Stimulated activated CD4-positive, alpha-beta T cell treated with anti-CD3 and anti-CD28 coated beads, Interleukin-12 subunit alpha, Interleukin-12 subunit beta, amount 100 ng/mL, for 24 hours (primary cell): ENCODE results near the gene JAKMIP3.

Experiments used
- DNase-seq, 2 experiments: peaks; one replicate each; pipeline ENCODE4 v3.0.0-alpha.2; 2020; ENCODE audit warnings: low read depth in 2 of 2

The JAKMIP3 gene

DNA sequence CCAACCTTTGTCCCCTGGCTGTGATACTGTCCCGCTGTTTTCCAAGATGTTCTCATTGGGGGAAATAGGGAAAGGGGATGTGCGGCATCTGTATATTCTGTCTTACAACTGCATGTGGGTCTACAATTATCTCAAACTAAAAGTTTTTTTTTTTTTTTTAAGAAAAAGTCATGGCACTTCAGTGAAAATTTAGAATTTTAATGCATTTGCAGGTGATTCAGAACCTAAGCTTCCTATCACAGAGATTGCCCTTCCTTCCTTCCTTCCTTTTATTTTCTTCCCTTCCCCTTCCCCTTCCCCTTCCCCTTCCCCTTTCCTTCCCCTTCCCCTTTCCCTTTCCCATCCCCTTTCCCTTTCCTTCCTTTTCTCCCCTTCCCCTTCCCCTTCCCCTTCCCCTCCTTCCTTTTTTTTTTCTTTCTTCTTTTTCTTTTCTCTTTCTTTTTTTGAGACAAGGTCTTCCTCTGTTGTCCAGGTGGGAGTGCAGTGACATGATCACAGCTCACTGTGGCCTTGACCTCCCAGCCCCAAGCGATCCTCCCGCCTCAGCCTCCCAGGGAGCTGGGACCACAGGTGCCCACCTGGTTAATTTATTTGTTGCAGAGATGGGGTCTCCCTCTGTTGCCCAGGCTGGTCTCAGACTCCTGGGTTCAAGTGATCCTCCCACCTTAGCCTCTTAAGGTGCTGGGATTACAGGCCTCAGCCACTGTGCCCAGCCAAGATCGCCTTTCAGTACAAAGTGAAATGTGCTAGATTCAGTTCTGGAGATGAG is 32.0 kb downstream of the JAKMIP3 start:
- DNase-seq = no peak

DNA sequence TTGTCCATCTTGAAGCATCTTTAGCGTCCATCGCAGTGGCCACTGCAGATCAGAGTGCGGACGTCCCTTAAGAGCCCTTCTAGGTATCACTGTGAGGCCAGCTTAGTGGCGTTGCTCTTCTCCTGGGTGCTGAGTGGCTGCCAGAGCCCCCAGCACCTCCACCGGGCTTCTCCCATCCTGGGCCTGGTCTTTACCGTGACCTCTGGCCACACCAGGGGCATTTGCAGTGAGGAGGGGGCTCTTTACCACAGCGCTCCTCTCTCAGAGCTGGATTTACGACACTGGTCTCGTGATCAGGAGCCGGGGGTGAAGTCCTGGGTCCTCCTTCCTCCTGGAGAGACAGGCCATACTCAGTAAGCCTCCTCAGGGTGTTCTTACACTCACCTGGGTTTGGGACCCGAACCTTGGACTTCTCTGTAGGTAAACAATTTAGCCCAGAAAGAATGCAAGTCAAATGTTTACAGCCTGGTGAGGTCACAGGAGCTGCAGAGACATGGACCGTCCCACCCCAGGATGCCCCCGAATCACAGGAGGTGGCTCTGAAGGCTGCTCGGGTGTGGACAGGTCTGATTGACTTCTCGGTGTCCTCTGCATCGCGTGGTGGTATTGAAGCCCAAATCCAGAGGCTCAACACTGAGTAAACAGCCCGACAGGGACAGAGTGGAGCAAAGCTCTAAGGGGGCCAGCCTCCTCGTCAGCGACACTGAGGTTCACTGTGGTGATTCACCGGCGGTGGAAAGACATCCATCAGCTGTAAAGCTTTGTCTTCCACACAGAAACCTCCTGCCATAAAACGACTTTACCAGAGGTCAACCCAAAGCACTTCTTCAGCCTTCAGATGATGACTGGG is 33.0 kb downstream of the JAKMIP3 start:
- DNase-seq = no peak

DNA sequence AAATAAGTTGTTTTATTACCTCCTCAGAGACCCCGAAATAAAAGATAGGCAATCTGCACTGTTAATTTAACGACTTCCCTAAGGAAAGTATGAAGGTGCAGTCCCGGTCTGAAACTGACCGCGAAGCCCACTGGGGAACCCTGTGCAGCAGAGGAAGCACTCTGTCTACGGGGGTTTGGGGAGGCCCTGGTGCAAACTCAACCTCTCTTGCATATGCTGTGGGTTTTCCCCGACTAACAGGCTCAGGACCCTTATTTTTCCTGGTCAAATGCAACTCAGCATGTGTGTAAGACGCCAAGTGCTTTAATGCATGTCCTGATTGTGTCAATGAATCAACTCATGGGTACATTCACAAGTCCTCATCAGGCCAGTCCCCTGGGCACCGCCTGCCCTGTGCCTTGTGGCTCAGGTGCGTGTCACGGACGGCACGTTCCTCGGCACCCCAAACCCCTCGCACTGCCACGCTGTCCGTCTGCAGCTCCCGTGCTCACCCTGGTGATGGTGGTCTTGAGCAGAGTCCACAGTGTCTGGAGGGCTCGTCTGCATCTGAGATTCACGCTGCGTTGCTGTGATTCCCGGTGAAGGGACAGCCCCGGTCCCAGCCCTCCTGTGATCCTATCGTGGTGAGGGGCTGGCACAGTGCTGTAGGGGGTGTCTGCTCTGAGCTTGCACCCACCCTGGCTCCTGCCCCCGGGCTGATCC is 33.8 kb downstream of the JAKMIP3 start:
- no peak for DNase-seq

DNA sequence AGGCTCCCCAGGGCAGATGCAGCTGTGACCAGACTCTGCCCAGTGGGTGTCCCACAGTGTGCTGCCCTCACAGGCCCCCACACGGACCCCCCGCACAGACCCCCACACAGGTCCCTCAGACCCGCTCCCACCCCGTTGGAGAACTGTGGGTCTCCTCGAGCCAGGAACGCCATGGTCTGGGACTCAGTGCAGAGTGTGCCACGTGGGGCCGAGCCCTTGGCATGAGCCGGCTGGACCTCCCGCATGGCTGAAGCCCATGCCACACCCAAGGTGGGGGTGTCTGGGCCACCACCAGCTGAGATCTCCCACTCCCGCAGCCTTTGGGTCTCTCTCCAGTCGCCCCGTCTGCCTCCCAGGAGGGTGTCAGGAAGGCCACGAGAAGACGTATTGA is 34.3 kb downstream of the JAKMIP3 start:
- no peak for DNase-seq

DNA sequence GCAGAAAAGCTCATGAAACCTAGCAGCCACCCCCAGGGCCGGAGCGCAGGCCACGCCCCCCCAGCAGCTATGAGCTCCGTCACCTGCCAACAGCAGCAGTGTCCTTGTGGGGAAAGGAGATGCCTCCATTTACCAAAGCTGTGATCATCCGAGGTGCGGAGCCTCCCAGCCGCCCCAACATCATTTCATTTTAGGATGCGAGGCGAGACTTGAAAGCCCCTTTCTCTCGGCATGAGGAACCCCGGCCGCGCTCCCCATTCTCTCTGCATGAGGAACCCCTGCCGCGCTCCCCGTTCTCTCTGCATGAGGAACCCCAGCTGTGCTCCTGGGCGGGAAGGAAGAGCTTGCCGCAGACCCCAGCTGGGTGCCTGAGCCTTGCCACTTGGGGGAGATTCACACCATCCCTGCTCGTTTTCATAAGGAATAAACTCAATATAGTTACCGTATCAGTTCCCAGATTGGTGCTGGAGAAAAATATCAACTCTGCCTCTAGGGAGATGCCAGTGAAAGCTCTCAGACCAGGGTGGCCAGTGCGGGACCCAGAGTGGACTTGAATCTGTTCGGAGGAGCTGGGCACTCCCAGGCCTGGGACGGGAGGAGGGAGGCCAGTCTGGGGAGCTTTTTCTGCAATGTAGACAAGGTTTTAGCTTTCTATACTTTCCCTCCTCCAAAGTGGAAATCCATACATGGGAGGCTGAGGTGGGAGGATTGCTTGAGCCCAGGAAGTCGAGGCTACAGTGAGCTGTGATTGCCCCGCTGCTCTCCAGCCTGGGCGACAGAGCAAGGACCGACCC is 35.0 kb downstream of the JAKMIP3 start:
- DNase-seq = no peak

DNA sequence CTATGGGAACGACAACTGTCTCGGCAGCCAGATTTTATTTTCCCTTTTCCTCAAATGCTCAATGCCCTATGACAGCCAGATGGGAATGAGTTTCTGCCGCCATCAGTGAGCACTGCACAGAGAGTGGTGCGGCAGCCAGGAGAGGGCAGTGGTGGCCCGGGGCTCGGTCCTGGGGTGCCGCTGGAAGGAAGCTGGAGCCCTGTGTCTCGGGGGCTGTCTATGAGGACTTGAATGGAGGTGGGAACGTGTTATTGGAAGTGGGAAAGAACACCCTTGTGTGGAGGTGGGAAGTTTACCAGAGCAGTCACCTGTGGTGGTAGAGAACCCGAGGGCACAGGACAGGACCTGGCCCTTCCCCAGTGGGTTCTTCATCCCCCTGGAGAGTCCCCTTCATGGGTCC is 35.8 kb downstream of the JAKMIP3 start:
- no peak for DNase-seq

DNA sequence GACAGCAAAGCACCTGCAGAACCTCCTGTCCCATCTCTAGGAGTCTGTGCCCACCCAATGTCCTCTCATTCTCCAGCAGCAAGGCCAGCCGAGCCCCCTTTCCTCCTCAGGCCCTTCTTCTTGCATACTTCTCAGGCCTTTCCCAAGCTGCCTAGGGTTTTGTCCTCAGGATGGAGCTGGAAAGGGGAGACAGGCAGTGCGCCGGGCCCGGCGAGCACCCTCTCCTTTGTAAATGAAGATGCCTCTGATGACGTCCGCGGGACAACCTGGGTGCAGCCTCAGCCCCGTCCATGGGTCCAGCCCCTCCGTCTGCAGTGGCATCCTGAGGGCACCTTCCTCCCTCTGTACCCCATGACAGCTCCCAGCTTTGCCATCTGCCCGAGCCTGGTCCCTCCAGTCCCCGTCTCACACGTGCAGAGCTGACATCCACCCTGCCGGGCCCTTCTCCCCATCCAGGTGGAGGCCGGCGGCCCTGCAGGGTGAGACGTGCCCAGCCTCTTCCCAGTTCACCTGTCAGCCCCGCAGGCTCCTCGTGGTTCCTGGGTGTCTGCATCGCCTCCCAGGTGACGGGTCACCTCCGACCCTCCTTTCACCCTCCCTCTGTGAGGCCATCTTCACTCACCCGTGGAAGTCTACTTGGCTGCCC is 36.4 kb downstream of the JAKMIP3 start:
- no peak for DNase-seq

DNA sequence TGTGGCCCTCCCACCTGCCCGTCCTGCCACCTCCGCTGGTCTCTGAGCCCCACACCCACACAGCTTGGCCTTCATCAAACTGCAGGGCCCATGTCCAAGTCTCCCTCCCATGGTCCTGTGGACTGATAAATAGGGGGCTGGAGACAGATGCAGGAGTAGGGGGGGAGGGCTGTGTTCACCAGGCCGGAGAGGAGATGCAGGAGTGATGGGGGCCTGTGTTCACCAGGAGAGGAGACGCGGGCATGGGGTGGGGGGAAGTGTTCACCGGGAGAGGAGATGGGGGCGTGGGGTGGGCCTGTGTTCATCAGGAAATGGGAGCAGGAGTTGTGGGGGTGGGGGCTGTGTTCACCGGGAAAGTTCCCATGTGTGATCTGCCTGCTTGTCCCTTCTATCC is 37.0 kb downstream of the JAKMIP3 start:
- no peak for DNase-seq

DNA sequence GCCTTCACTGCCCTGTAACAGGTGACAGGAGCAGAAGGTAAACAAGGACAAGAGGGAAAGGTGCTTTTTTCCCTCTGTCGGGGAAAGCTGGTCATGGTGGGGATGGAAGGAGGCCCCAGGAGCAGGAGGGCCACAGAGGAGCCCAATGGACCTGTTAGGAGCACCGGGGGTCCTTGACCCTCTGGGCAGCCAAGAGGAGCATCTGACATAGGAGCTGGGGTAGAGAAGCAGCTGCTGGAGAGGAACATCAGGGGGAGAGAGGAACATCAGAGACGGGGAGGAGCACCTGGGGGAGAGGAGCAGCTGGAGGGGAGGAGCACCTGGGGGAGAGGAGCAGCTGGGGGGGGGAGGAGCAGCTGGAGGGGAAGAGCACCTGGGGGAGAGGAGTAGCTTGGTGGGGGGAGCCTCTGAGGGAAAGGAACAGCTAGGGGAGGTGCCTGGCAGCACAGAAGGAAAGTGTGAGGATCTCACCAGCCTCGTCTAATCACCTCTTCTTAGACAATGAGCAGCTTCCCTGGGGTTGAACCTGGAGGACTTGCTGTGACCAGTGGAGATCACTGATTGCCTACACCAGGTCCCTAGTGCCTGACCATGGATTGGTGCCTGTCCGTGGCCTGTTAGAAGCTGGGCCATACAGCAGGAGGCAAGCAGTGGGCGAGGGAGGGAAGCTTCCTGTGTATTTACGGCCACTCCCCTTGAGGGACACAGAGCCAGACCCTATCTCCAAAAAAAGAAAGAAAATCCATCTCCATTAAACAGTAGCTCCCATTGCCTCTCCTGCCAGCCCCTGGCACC is 37.6 kb downstream of the JAKMIP3 start:
- DNase-seq = no peak

DNA sequence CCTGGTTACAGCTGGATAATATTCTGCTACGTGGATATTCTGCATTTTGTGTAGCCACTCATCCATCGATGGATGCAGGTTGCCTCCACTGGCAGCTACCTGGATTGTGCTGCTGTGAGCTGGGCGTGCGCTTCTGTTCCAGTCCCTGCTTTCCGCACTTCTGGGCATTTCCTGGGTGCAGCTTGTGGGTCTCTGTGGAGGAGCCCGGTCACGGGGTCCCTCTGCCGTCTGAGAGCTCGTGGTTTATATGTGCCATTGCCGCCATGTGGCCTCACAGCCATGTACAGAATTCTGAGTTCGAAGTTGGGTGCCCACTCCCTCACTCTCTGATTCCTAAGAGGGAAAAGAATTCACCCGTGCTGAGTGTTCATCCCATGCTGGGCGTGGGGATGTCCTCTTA is 38.3 kb downstream of the JAKMIP3 start:
- no peak for DNase-seq

DNA sequence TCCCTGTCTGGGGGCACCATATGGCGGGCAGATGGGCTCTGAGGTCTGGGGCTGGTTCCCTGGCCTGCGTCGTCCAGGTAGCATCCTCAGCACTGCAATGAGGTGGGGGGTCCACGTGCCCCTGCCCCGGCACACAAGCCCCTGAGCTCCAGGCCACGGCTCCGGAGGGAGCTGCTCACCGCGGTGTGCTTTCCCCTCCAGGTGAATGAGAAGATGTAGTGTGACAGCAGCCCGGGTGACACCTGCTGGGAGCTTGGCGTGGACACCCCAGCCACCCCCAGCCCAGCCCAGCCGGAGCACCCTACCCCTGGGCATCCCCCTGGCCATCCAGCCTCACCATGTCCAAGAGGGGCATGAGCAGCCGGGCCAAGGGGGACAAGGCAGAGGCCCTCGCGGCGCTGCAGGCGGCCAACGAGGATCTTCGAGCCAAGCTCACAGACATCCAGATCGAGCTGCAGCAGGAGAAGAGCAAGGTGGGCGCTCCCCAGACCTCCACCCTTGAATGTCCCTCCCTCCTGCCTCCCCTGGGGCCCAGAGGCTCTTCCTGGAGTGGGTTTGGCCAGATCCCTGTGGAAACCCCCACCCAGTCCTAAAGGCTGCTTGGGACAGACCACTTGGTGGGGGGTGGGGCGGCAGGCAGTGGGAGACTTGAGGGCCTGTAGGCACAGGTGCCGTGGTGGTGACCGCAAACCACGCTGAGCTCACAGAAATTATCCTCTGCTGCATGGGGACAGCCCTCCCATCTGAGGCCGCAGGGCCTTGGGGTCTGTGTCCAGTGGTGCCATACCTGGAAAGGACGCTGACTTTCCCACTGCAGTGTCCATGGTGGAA is 38.9 kb downstream of the JAKMIP3 start:
- DNase-seq = no peak

DNA sequence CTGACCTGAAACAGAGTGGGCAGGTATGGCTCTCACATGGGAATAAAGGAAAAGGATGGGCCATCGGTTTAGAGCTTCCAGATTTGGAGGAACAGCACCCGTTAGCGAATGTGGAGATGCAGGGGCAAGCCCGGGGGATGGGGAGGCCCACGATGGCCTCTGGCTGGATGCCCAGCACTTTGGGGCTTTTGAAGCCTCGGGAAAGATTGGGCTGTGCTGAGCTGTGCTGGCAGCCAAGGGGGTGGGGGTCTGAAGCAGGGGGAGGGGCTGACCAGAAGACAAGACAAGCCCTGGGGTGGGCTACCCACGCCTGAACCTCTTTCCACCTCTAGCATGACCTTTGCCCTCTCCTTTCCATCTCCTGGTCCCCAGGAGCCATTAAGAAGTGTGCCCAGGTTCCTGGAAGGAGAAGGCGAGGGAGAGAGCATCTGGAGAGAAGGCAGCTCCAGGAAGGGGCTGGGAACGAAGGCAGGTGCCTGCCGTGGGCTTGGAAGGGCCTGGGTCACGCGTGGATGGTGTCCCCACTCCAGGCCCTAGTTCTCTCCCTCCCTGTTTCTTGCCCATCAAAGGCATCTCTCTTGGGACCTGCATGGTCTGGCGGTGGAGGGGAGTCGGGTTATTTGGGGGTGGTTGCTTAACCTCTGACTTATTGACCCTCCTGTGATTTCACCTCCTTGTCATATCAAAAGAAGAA is 39.7 kb downstream of the JAKMIP3 start:
- no peak for DNase-seq

DNA sequence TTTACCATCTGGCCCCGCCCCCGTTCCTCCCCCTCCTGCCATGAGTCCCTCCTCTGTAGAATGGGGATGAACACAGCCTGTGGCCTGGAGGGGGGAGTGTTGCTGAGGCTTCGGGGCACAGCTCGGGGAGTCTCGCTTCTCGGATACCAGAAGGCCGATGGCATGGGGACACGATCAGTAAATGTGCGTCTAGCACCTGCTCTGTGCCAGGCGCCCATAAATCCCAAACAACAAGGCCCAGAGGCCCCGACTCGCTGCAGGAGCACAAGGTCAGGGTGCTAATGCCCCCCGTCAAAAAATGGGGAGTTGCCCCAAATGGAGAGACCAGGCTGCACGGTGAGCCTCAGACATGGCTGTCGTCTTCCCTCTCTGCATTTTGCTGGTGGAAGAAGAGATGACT is 40.7 kb downstream of the JAKMIP3 start:
- no peak for DNase-seq

DNA sequence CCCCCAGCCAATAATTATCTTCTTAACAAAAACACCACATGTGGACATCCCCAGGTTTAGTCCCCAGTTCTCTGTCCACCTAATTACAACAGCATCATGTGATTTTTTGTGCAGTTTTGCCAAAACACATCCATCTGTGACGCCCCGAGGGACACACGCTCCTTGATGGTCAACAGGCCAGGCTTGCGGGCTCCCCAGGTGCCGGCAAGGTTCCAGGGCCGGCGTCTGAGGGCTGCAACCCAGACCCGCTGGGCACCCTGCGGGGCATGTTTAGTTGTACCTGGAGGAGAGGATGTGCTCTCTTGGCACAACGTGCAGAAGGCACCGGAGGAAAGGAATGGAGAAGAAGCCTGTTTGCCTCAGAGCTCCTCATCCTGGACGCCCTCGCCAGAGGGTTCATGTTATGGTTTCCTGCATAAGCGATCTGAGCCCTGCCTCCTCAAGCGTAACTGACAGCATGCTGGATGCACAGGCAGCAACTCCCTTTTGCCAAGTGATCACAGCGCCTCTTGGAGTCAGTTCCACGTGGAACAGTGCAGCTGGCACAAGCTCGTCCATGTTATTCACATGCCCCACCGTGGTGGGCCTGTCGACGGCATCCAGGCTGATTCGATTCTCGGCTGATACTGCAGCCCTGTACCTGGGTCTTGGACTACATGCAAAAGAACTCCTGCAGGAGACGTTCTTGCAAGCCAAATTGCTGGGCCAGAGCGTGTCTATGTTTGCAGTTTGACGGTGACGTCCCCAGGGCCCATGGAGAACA is 41.6 kb downstream of the JAKMIP3 start:
- DNase-seq = no peak

DNA sequence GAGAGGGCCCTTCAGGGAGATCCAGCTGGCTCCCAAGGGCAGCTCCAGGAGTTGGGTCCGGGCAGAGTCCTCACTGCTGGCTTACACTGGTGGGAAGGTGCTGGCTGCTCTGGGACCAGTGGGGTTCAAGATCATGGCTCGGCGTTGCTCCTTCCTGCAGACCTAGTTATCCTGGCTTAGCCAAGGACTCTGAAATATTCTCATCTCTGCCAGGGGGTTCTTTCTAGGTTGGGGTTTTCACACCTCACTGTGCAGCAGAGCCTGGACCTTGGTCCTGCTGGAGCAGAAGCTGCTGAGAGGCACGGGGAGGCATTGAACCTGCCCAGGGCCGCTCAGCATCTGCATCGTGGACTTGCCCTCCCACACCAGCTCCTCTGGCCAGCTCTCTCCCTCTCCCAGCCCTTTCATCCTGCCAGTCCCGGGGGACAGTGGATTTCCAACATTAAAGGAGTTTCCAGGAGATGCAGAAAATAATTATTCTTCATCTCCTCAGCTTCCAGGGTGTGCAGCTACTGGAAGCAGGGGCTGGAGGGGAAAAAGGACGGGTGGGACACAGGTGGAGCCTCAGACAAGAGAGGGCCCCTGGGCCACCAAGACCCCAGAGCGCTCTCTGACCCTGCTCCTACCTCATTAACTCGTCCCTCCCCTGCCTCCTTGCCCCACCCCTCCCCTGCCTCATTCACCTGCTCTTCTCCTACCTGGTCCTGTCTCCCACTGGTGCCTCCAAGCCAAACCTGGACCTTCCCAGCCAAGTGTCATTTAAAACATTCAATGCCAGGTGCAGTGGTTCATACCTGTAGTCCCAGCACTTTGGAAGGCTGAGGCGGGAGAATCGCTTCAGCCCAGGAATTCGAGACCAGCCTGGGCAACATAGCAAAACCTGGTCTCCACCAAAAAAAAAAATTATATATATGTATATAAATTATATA is 42.5 kb downstream of the JAKMIP3 start:
- no peak for DNase-seq

DNA sequence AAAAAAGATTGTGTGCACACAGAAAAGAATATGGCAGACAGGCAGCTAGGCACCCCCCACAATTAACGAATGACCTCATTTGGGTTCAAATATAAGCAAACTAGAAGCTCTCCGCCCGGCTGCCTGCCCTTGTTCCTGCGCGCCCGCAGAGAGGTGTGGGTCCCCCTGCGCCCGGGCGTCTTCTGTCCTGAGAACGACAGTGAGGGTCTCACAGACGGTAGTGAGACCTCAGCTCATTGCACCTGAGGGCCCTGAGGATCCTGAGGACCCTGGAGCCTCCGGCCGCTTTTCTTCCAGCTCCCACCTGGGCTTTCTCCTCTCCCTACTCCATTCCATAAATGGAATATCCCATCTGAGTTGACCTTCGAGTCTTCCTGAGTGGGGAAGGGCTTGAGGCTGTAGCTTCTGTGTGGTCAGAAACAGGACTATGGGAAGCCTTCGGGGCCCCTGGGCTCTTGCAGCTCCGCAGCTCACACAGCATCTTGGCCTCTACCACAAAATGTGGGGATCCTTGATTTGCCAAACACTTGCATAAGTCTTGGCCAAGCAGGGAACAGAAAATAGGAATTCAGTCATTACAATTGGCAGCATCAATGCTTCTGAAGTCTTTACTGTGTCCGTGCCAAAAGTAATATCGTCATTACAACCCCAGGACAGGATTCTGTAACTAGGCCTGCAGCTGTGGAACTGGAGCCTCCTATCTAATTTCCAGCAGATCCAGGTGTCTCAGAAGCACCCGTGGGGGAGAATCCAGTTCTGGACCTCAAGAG is 43.8 kb downstream of the JAKMIP3 start:
- no peak for DNase-seq
